GM23338 (cell line): Measurements from ENCODE around the gene EIF4A3. TPM values are rescaled to one million over a fixed set of nuclear protein-coding genes. Genes with fewer than 3 reads are reported as not detected.

Experiments used
- ATAC-seq: fragments of 200-7000 bp; cut with Tn5 transposase; 3 replicates; pipeline ENCODE4 v1.9.1; 2020
- DNase-seq: peaks from one replicate; pipeline ENCODE4 v3.0.0-alpha.2; 2015; ENCODE audit warnings: low spot score
- H2AFZ ChIP-seq: fragments of 200-600 bp; sonication (generic); 2 replicates; pipeline ENCODE4 v1.8.0; 2016; ENCODE audit warnings: antibody characterized with exemption, mild to moderate bottlenecking, moderate library complexity
- H3F3A ChIP-seq: fragments of 200-600 bp; sonication (generic); replicated peaks from 2 replicates; pipeline ENCODE4 v1.8.0; 2017; ENCODE audit warnings: antibody characterized with exemption, mixed run types, low read depth
- H3K27ac ChIP-seq: fragments of 200-600 bp; sonication (generic); 2 replicates; pipeline ENCODE4 v1.6.1; 2016; ENCODE audit warnings: low read depth
- H3K27me3 ChIP-seq: fragments of 200-600 bp; sonication (generic); 2 replicates; pipeline ENCODE4 v1.8.0; 2016; ENCODE audit warnings: mild to moderate bottlenecking, mixed run types, moderate library complexity; ENCODE audit not compliant: insufficient read depth
- H3K36me3 ChIP-seq: fragments of 200-600 bp; sonication (generic); 2 replicates; pipeline ENCODE4 v1.8.0; 2016; ENCODE audit warnings: mild to moderate bottlenecking; ENCODE audit not compliant: insufficient read depth
- H3K4me1 ChIP-seq: fragments of 200-600 bp; sonication (generic); 2 replicates; pipeline ENCODE4 v1.8.0; 2016; ENCODE audit warnings: mild to moderate bottlenecking, moderate library complexity; ENCODE audit not compliant: insufficient read depth
- H3K4me2 ChIP-seq: fragments of 200-600 bp; sonication (generic); 2 replicates; pipeline ENCODE4 v1.7.1; 2017; ENCODE audit warnings: mixed run types
- H3K4me3 ChIP-seq: fragments of 200-600 bp; sonication (generic); 2 replicates; pipeline ENCODE4 v1.6.1; 2016; ENCODE audit warnings: mixed run types
- H3K79me2 ChIP-seq: fragments of 200-600 bp; sonication (generic); replicated peaks from 2 replicates; pipeline ENCODE4 v1.8.0; 2017; ENCODE audit warnings: mild to moderate bottlenecking; ENCODE audit not compliant: insufficient read depth
- H3K9me2 ChIP-seq: fragments of 200-600 bp; sonication (generic); 2 replicates; pipeline ENCODE4 v1.8.0; 2017; ENCODE audit not compliant: insufficient read depth
- H4K20me1 ChIP-seq: fragments of 200-600 bp; sonication (generic); replicated peaks from 2 replicates; pipeline ENCODE4 v1.8.0; 2017; ENCODE audit warnings: mild to moderate bottlenecking; ENCODE audit not compliant: insufficient read depth
- H3K27ac Mint-ChIP-seq: 2 replicates; pipeline ENCODE4 v1.8.0; 2020; ENCODE audit warnings: inconsistent platforms, mild to moderate bottlenecking, moderate library complexity, mixed read lengths
- H3K27me3 Mint-ChIP-seq: 3 replicates; pipeline ENCODE4 v1.8.0; 2022; ENCODE audit warnings: low read depth, mild to moderate bottlenecking, moderate library complexity, mixed read lengths, inconsistent platforms; ENCODE audit not compliant: insufficient read depth, poor library complexity
- H3K36me3 Mint-ChIP-seq: 3 replicates; pipeline ENCODE4 v1.8.0; 2021; ENCODE audit warnings: low read depth, mild to moderate bottlenecking, inconsistent platforms, moderate library complexity, mixed read lengths
- H3K4me1 Mint-ChIP-seq: 3 replicates; pipeline ENCODE4 v1.8.0; 2020; ENCODE audit warnings: mild to moderate bottlenecking, inconsistent platforms, mixed read lengths
- H3K4me3 Mint-ChIP-seq: 3 replicates; pipeline ENCODE4 v1.8.0; 2021; ENCODE audit warnings: moderate library complexity, mild to moderate bottlenecking, inconsistent platforms, mixed read lengths
- H3K9me3 Mint-ChIP-seq: 3 replicates; pipeline ENCODE4 v1.8.0; 2020; ENCODE audit warnings: moderate library complexity, mild to moderate bottlenecking, inconsistent platforms, mixed read lengths
- CREB1 ChIP-seq: fragments of 250-450 bp; sonication (Bioruptor Pico); IDR thresholded peaks from 2 replicates; pipeline ENCODE4 v1.5.0; 2020; ENCODE audit warnings: low read depth, mild to moderate bottlenecking, moderate library complexity
- CTCF ChIP-seq, 2 experiments: fragments of 200-600 bp in 1 of 2; sonication (generic) in 1 of 2; conservative IDR thresholded peaks; 2 replicates each; pipeline versions ENCODE4 v1.5.1 to v1.6.1; 2016 to 2017; ENCODE audit warnings: antibody characterized with exemption in 2 of 2, low read depth in 2 of 2, mild to moderate bottlenecking in 2 of 2, moderate library complexity in 1 of 2
- ETS1 ChIP-seq: IDR thresholded peaks from 2 replicates; pipeline ENCODE4 v1.6.1; 2016; ENCODE audit warnings: antibody characterized with exemption
- EZH2 ChIP-seq: fragments of 200-600 bp; sonication (generic); IDR thresholded peaks from one replicate; pipeline ENCODE4 v1.8.0; 2017; ENCODE audit warnings: antibody characterized with exemption, mild to moderate bottlenecking, low read depth; ENCODE audit not compliant: unreplicated experiment
- EZH2phosphoT487 ChIP-seq: fragments of 200-600 bp; sonication (generic); IDR thresholded peaks from one replicate; pipeline ENCODE4 v1.8.1; 2018; ENCODE audit warnings: antibody characterized with exemption; ENCODE audit not compliant: unreplicated experiment
- JUNB ChIP-seq: IDR thresholded peaks from one replicate; pipeline ENCODE4 v1.6.1; 2016; ENCODE audit warnings: antibody characterized with exemption; ENCODE audit not compliant: unreplicated experiment
- NANOG ChIP-seq: IDR thresholded peaks from 2 replicates; pipeline ENCODE4 v1.6.1; 2016; ENCODE audit warnings: antibody characterized with exemption, borderline replicate concordance
- POLR2AphosphoS5 ChIP-seq: IDR thresholded peaks from 2 replicates; pipeline ENCODE4 v1.6.1; 2016; ENCODE audit warnings: antibody characterized with exemption, low read depth
- REST ChIP-seq: IDR thresholded peaks from one replicate; pipeline ENCODE4 v1.6.1; 2018; ENCODE audit warnings: antibody characterized with exemption; ENCODE audit not compliant: unreplicated experiment
- STAT1 ChIP-seq: IDR thresholded peaks from one replicate; pipeline ENCODE4 v1.6.1; 2016; ENCODE audit warnings: antibody characterized with exemption; ENCODE audit not compliant: unreplicated experiment
- ZNF114 ChIP-seq: fragments of 250-450 bp; sonication (Bioruptor Pico); IDR thresholded peaks from 2 replicates; pipeline ENCODE4 v1.5.0; 2020; ENCODE audit warnings: mild to moderate bottlenecking, moderate library complexity
- ZNF331 ChIP-seq: fragments of 250-450 bp; sonication (Bioruptor Pico); IDR thresholded peaks from 2 replicates; pipeline ENCODE4 v1.5.0; 2020; ENCODE audit warnings: low read depth, mild to moderate bottlenecking, moderate library complexity
- ZNF462 ChIP-seq: fragments of 250-450 bp; sonication (Bioruptor Pico); IDR thresholded peaks from 2 replicates; pipeline ENCODE4 v1.5.0; 2020; ENCODE audit warnings: mild to moderate bottlenecking, moderate library complexity
- polyA plus RNA-seq: library from polyadenylated mRNA; unstranded; fragments of >200 nt; fragmentation: Nextera tagmentation; extraction: Ambion mirVana; gene quantifications from 2 replicates; pipeline ENCODE4 v1.2.1, GENCODE V29; 2016
- total RNA-seq: library from RNA; depleted of rRNA; stranded (reverse); fragments of >200 nt; shearing (Covaris generic); gene quantifications from 2 replicates; pipeline ENCODE4 v1.2.3, GENCODE V29; 2014

EIF4A3 gene
- total and polyA plus RNA-seq, 2 experiments from 2014 or later: 146 to 156 TPM

DNA sequence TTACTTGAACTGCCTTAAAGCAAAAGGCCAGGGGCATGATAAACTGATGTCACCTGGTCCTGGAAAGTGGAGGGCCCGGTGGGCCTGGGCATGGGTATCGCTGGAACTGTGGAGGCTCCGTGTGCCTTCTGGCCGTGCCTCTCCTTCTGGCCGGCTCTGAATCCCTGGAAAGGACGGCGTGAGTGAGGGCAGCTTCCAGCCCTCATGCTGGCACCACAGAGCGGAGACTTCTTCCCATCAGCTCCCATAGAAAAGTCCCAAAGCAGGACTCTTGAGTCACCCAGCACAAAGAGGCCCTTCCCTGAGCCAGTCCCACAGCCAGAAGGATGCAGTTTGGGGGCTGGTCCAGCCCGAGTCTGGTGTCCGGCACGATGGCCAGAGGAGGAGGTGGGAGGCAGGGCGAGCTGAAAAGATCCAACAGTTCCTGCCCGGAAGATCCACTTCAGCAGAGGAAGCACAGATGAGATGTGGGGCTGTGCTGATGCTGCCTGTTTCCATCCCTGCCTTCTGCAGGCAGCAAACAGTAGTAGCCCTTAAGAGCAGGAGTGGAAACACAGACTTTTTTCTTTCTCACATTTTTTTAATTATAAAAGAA, 37.8 kb downstream of the EIF4A3 start:
- no peaks in the 10 kb centered on the region; the same call in 2 of the 3 replicates for H3K9me3 Mint-ChIP-seq
- Histone ChIP-seq H3K36me3 (no peaks in the 10 kb centered on the region), H3K79me2 (no peaks in the 10 kb centered on the region), H2AFZ (no peak overlapping the region), H3K4me1 (peaks cover 3% of the 10 kb centered on the region; the same call in 1 of the 2 replicates), H3K9me2 (no peaks in the 10 kb centered on the region), H3K27me3 (no peaks in the 10 kb centered on the region), H3K4me3 (no peak overlapping the region), H3F3A (no peaks in the 10 kb centered on the region), H4K20me1 (no peaks in the 10 kb centered on the region), H3K27ac (no peak overlapping the region), H3K4me2 (no peak overlapping the region)
- ATAC-seq (no peak), DNase-seq (no peak)
- peaks cover 2% of the 10 kb centered on the region for H3K27me3 Mint-ChIP-seq
- no peak overlapping the region for H3K27ac Mint-ChIP-seq
- H3K4me3 Mint-ChIP-seq: no peak overlapping the region
- H3K4me1 Mint-ChIP-seq: peaks cover 17% of the 10 kb centered on the region
- peaks cover 7% of the 10 kb centered on the region for H3K36me3 Mint-ChIP-seq
- no peak for TF ChIP-seq EZH2
- no peak for TF ChIP-seq CTCF (conservative IDR thresholded peaks at IDR 0.05; ENCODE audit: low read depth in 2 of 2)
- no peak for TF ChIP-seq ZNF331
- TF ChIP-seq ETS1: no peak
- no peak for TF ChIP-seq NANOG
- no peak for TF ChIP-seq EZH2phosphoT487
- no peak for TF ChIP-seq POLR2AphosphoS5
- TF ChIP-seq CREB1 (CRISPR knock-in tag): no peak
- no peak for TF ChIP-seq STAT1
- no peak for TF ChIP-seq ZNF114
- no peak for TF ChIP-seq REST
- TF ChIP-seq JUNB: no peak
- TF ChIP-seq ZNF462 (CRISPR knock-in tag): no peak
